Measurements from ENCODE around the gene MYH16. TPM values are rescaled to one million over a fixed set of nuclear protein-coding genes. Genes with fewer than 3 reads are reported as not detected.

Gene MYH16
- total RNA-seq (2021; ENCODE audit: unreplicated experiment) (0.57 TPM), Bru-seq, nascent RNA (percentile 13 among the genes with signal in this experiment), BruChase-seq, experiment 1, labeled RNA remaining after a 6-hour chase (percentile 16 among the genes with signal in this experiment), BruChase-seq, experiment 2, labeled RNA remaining after a 2-hour chase (percentile 8 among the genes with signal in this experiment)
- 1.9 and 2.6 TPM in 2 replicates for polyA plus RNA-seq (2012)
- long read RNA-seq, partial matches to known transcripts: 1 of 4 reads
- long read RNA-seq, other reads (novel, unspliced or antisense): 3 of 4 reads

DNA sequence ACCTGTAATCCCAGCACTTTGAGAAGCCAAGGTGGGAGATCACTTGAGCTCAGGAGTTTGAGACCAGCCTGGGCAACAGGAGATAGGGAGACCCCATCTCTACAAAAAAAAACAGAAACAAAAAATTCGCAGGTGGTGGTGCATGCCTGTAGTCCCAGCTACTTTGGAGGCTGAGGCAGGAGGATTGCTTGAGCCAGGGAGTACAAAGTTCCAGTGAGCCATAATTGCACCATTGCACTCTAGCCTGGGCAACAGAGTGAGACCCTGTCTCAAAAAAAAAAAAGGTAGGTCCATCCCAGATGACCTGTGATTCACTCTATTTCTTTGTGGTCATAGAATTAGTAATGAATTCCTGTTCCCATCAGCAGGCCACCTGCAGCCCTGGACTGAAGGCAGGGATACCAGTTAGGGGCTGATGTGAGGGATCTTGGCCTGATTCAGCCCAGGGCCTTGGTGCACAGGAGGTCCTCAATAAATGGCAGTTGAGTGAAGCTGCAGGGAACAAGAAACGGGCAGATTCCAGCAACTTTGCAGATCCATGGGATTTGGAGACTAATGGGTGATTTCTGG, at the start of gene MYH16:
TSS of gene MYH16 (plus strand) at position 364 of the 570 bp plus-strand sequence.
- POLR2A ChIA-PET: no interaction called here
- Histone ChIP-seq H3K4me3 (replicated peaks in 1 of 2; ENCODE audit: low read depth in 1 of 2, low read length in 2 of 2) (no peak within 1 kb of the TSS), H2AFZ (ENCODE audit: low read depth, low read length, poor library complexity, severe bottlenecking) (no peak within 1 kb of the TSS), H3K9me2 (ENCODE audit: insufficient read depth) (no peaks in the 10 kb centered on the region), H4K20me1 (ENCODE audit: insufficient read depth) (no peaks in the 10 kb centered on the region), H3K79me2 (ENCODE audit: insufficient read depth, low read length) (no peaks in the 10 kb centered on the region), H3K9me3 (ENCODE audit: control insufficient read depth in 1 of 2, insufficient read depth in 1 of 2, low read depth in 1 of 2, low read length in 2 of 2) (no peaks in the 10 kb centered on the region), H3K9ac (ENCODE audit: low read length) (peak within 1 kb of the TSS; percentile 66), H3K27me3 (ENCODE audit: insufficient read depth, low read length) (no peaks in the 10 kb centered on the region), H3K27ac (ENCODE audit: low read depth, low read length) (peak within 1 kb of the TSS; percentile 56), H3K4me1 (ENCODE audit: control insufficient read depth in 1 of 2, insufficient read depth in 2 of 2, low read length in 2 of 2) (peaks cover 16 to 60% of the 10 kb centered on the region in 2 experiments), H3K36me3 (ENCODE audit: control insufficient read depth in 1 of 2, insufficient read depth in 2 of 2, low read length in 2 of 2) (no peaks in the 10 kb centered on the region), H3K4me2 (ENCODE audit: low read length) (peak within 1 kb of the TSS; percentile 81)
- ATAC-seq: no peak
- RAD21 ChIA-PET (ENCODE audit: low non-redundant PET in 1 of 2, low total read pairs in 2 of 2, uncharacterized antibody in 2 of 2, unreplicated experiment in 2 of 2): no interaction called here
- CTCF ChIA-PET: no interaction called here
- no TSS peak for BruUV-seq (replicated peaks)
- DNase-seq (ENCODE audit: low read depth, low spot score): no peak
- TF ChIP-seq SIN3A (IDR thresholded peaks at IDR 0.05; ENCODE audit: low read depth): no peak
- TF ChIP-seq, protein P1, sequence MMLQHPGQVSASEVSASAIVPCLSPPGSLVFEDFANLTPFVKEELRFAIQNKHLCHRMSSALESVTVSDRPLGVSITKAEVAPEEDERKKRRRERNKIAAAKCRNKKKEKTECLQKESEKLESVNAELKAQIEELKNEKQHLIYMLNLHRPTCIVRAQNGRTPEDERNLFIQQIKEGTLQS (IDR thresholded peaks at IDR 0.05): no peak
- no peak for TF ChIP-seq TCF7L2 (IDR thresholded peaks at IDR 0.05; ENCODE audit: borderline replicate concordance, extremely low read depth, insufficient read depth, insufficient read length)
- no peak for TF ChIP-seq YY1 (IDR thresholded peaks at IDR 0.05; ENCODE audit: extremely low read depth, insufficient replicate concordance, low read depth, low read length)
- TF ChIP-seq SRF (IDR thresholded peaks at IDR 0.05; ENCODE audit: low read depth): no peak
- TF ChIP-seq POLR2AphosphoS5 (IDR thresholded peaks at IDR 0.05; ENCODE audit: low read depth, low read length): no peak
- TF ChIP-seq ELF1 (IDR thresholded peaks at IDR 0.05; ENCODE audit: borderline replicate concordance, low read depth): no peak
- no peak for TF ChIP-seq ZNF274 (IDR thresholded peaks at IDR 0.05; ENCODE audit: low read depth, low read length)
- TF ChIP-seq JUND (IDR thresholded peaks at IDR 0.05): no peak
- TF ChIP-seq EZH2 (IDR thresholded peaks at IDR 0.05): no peak
- no peak for TF ChIP-seq CBX3 (IDR thresholded peaks at IDR 0.05; ENCODE audit: low read depth)
- intact Hi-C loops (cut with micrococcal nuclease): no loop called here

Measured in HCT116 (cell line).